IMR-90 (cell line): ENCODE data around the gene GZF1. TPM values are rescaled to one million over a fixed set of nuclear protein-coding genes. Genes with fewer than 3 reads are reported as not detected.

Source experiments
- ATAC-seq: fragments of 200-7000 bp; cut with Tn5 transposase; 2 replicates; pipeline ENCODE4 v1.9.1; 2020; ENCODE audit warnings: low read depth, mild to moderate bottlenecking, moderate library complexity
- BruUV-seq: library from RNA; stranded (reverse); fragments of 400-500 nt; replicated peaks from 2 replicates; lab custom pipeline; 2021; lab: Mats Ljungman, UMichigan
- CTCF ChIA-PET: fragments of 300-600 bp; formaldehyde crosslinking; extraction: SDS; loops from one replicate; lab custom pipeline; 2021; ENCODE audit warnings: antibody characterized with exemption; lab: Yijun Ruan, JAX
- POLR2A ChIA-PET: fragments of 300-600 bp; sonication (Branson Sonifier 250); formaldehyde crosslinking; loops from one replicate; lab custom pipeline; 2022; ENCODE audit warnings: antibody characterized with exemption; ENCODE audit not compliant: unreplicated experiment; lab: Charles Lee
- DNase-seq: peaks from one replicate; pipeline ENCODE4 v3.0.0; 2013
- H2AFZ ChIP-seq: replicated peaks from 2 replicates; pipeline ENCODE3; 2013; ENCODE audit warnings: low read length, mild to moderate bottlenecking; ENCODE audit not compliant: poor library complexity
- H2AK5ac ChIP-seq: 2 replicates; pipeline ENCODE4 v1.6.1; 2013; ENCODE audit warnings: low read depth, low read length, inconsistent platforms
- H2AK9ac ChIP-seq: replicated peaks from 2 replicates; pipeline ENCODE3; 2013; ENCODE audit warnings: mild to moderate bottlenecking, low read depth, low read length, moderate library complexity; ENCODE audit not compliant: poor library complexity
- H2BK120ac ChIP-seq: 2 replicates; pipeline ENCODE4 v1.6.1; 2013; ENCODE audit warnings: low read depth, low read length, inconsistent platforms
- H2BK15ac ChIP-seq: 3 replicates; pipeline ENCODE4 v1.6.1; 2013; ENCODE audit warnings: low read depth, low read length, inconsistent platforms
- H2BK20ac ChIP-seq: 2 replicates; pipeline ENCODE4 v1.6.1; 2013; ENCODE audit warnings: low read depth, mild to moderate bottlenecking, inconsistent platforms, low read length, moderate library complexity
- H2BK5ac ChIP-seq: 2 replicates; pipeline ENCODE4 v1.6.1; 2013; ENCODE audit warnings: mild to moderate bottlenecking, low read depth, low read length, inconsistent platforms; ENCODE audit not compliant: poor library complexity, severe bottlenecking
- H3K14ac ChIP-seq: replicated peaks from 2 replicates; pipeline ENCODE4 v1.6.1; 2013; ENCODE audit warnings: low read depth, low read length, inconsistent platforms
- H3K18ac ChIP-seq: 2 replicates; pipeline ENCODE4 v1.6.1; 2013; ENCODE audit warnings: low read depth, low read length, control low read depth
- H3K23ac ChIP-seq: 2 replicates; pipeline ENCODE4 v1.6.1; 2013; ENCODE audit warnings: low read depth, low read length, inconsistent platforms
- H3K27ac ChIP-seq: 2 replicates; pipeline ENCODE4 v1.5.1; 2013; ENCODE audit warnings: mild to moderate bottlenecking, control low read depth, low read length; ENCODE audit not compliant: insufficient read depth
- H3K27me3 ChIP-seq: 2 replicates; pipeline ENCODE4 v1.6.1; 2013; ENCODE audit warnings: low read length; ENCODE audit not compliant: control insufficient read depth, insufficient read depth
- H3K36me3 ChIP-seq: 2 replicates; pipeline ENCODE4 v1.6.1; 2013; ENCODE audit warnings: low read length, mixed read lengths; ENCODE audit not compliant: control insufficient read depth, insufficient read depth
- H3K4ac ChIP-seq: 2 replicates; pipeline ENCODE4 v1.6.1; 2013; ENCODE audit warnings: low read depth, low read length, inconsistent platforms
- H3K4me1 ChIP-seq: 2 replicates; pipeline ENCODE4 v1.6.1; 2013; ENCODE audit warnings: low read length, mixed read lengths; ENCODE audit not compliant: control insufficient read depth, insufficient read depth
- H3K4me2 ChIP-seq: 2 replicates; pipeline ENCODE4 v1.6.1; 2013; ENCODE audit warnings: low read depth, mild to moderate bottlenecking, control low read depth, low read length, moderate library complexity
- H3K4me3 ChIP-seq: 2 replicates; pipeline ENCODE4 v1.5.1; 2013; ENCODE audit warnings: low read depth, mild to moderate bottlenecking, control low read depth, low read length, moderate library complexity; ENCODE audit not compliant: insufficient read depth
- H3K56ac ChIP-seq: 2 replicates; pipeline ENCODE4 v1.6.1; 2013; ENCODE audit warnings: low read length, inconsistent platforms; ENCODE audit not compliant: insufficient read depth; ENCODE audit errors: extremely low read depth
- H3K79me1 ChIP-seq, 2 experiments: 2 replicates each; pipeline ENCODE4 v1.6.1; 2013; ENCODE audit warnings: low read length in 2 of 2, inconsistent platforms in 1 of 2, low read depth in 1 of 2
- H3K9ac ChIP-seq: 2 replicates; pipeline ENCODE4 v1.6.1; 2013; ENCODE audit warnings: low read depth, low read length, control low read depth
- H3K9me1 ChIP-seq: 2 replicates; pipeline ENCODE4 v1.6.1; 2013; ENCODE audit warnings: low read length, inconsistent platforms; ENCODE audit not compliant: insufficient read depth
- H3K9me3 ChIP-seq: 2 replicates; pipeline ENCODE4 v1.6.1; 2013; ENCODE audit warnings: low read length; ENCODE audit not compliant: control insufficient read depth, insufficient read depth
- H4K20me1 ChIP-seq: 2 replicates; pipeline ENCODE4 v1.6.1; 2013; ENCODE audit warnings: low read length, inconsistent platforms; ENCODE audit not compliant: insufficient read depth
- H4K5ac ChIP-seq: 2 replicates; pipeline ENCODE4 v1.6.1; 2013; ENCODE audit warnings: mild to moderate bottlenecking, low read depth, low read length, control low read depth
- H4K8ac ChIP-seq, 2 experiments: 2 replicates each; pipeline ENCODE4 v1.6.1; 2013; ENCODE audit warnings: low read depth in 2 of 2, low read length in 2 of 2, control low read depth in 1 of 2, inconsistent platforms in 1 of 2
- H4K91ac ChIP-seq: 2 replicates; pipeline ENCODE4 v1.6.1; 2013; ENCODE audit warnings: low read depth, low read length, inconsistent platforms; ENCODE audit not compliant: insufficient read depth
- CEBPB ChIP-seq: IDR thresholded peaks from 2 replicates; pipeline ENCODE4 v1.6.1; 2012; ENCODE audit warnings: low read depth, low read length, improper control_type of control experiment
- CTCF ChIP-seq: conservative IDR thresholded peaks from 2 replicates; pipeline ENCODE4 v1.5.1; 2012; ENCODE audit warnings: mild to moderate bottlenecking, low read depth, low read length, improper control_type of control experiment
- FOS ChIP-seq: fragments of 150-350 bp; IDR thresholded peaks from 2 replicates; pipeline ENCODE4 v1.6.1; 2016; ENCODE audit warnings: low read depth, low read length
- MAZ ChIP-seq: IDR thresholded peaks from 2 replicates; pipeline ENCODE4 v1.6.1; 2012; ENCODE audit warnings: low read depth, mild to moderate bottlenecking, low read length, improper control_type of control experiment, moderate library complexity, borderline replicate concordance
- NFE2L2 ChIP-seq: fragments of 150-350 bp; IDR thresholded peaks from 2 replicates; pipeline ENCODE4 v1.6.1; 2016; ENCODE audit warnings: low read depth, mild to moderate bottlenecking, low read length
- POLR2A ChIP-seq: IDR thresholded peaks from 2 replicates; pipeline ENCODE4 v1.6.1; 2012; ENCODE audit warnings: mild to moderate bottlenecking, low read depth, low read length
- WGBS, 2 experiments: methylation state at CpG; one replicate each; pipeline versions ENCODE4 v1.1.5 to v1.1.7; 2013; ENCODE audit warnings: missing lambda C conversion rate in 2 of 2; ENCODE audit not compliant: insufficient read length in 1 of 2; ENCODE audit errors: extremely low coverage in 2 of 2; 5-methylcytosine and 5-hydroxymethylcytosine counted together
- dilution Hi-C: fragments of 300-500 bp; cut with HindIII; formaldehyde crosslinking; loops from one replicate; pipeline ENCODE4 v1.14.3; 2018; ENCODE audit warnings: low sequenced_read_pairs; ENCODE audit not compliant: unreplicated experiment
- in situ Hi-C: fragments of 300-500 bp; cut with MboI; formaldehyde crosslinking; loops from 3 replicates; pipeline ENCODE4 v1.14.3; 2019; ENCODE audit warnings: low sequenced_read_pairs, inconsistent platforms, mixed read lengths
- intact Hi-C: fragments of 100-400 bp; cut with micrococcal nuclease; formaldehyde crosslinking; loops from 2 replicates; pipeline ENCODE4 v1.10.0; 2022
- polyA plus RNA-seq, 3 experiments: library from polyadenylated mRNA; depleted of rRNA; stranded (reverse); fragments of >200 nt; gene quantifications; 2 replicates each; pipeline ENCODE4 v1.2.3, GENCODE V29; 2012; ENCODE audit warnings: low replicate concordance in 1 of 3
- total RNA-seq: library from RNA; depleted of rRNA; stranded (reverse); fragments of >200 nt; gene quantifications from 2 replicates; pipeline ENCODE4 v1.2.3, GENCODE V29; 2012
- TF ChIP-seq, protein P1 (sequence below): fragments of 150-350 bp; IDR thresholded peaks from 2 replicates; pipeline ENCODE4 v1.6.1; 2017; ENCODE audit warnings: mild to moderate bottlenecking, antibody characterized with exemption, low read length, low read depth
- TF ChIP-seq, protein P2 (sequence below): fragments of 150-350 bp; IDR thresholded peaks from 2 replicates; pipeline ENCODE4 v1.6.1; 2016; ENCODE audit warnings: low read depth, mild to moderate bottlenecking, low read length, moderate library complexity, borderline replicate concordance

Gene GZF1
- total and polyA plus RNA-seq, 2 of the 4 experiments (the other 2 are of a cell fraction) = 23.7 to 24.7 TPM

DNA sequence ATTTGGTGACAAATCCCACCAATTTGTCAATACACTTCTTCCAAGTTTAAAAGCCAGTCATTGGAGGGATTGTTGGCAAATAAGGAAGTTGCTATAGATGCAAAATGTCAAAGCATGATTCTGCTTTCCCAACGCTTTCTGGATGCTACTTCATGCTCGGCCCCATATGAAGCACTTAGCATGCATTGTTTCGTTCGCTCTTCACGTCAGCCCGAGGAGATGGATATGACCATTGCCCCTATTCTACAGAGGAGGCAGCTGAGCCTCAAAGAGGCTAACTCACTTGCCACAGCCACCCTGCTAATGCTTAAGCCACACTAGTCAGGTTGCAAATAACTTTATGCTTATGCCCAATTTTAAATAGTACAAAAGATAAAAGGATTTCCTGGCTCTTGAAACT is 14.2 kb upstream of the GZF1 start:
- H4K91ac ChIP-seq = no peak overlapping the region
- BruUV-seq = no TSS peak

More for the DNA sequence above, 14.2 kb upstream of the GZF1 start:
- Histone ChIP-seq H3K9me1 (no peaks in the 10 kb centered on the region; the same call in 1 of the 2 replicates), H4K20me1 (peaks cover 13% of the 10 kb centered on the region), H3K4me3 (no peak overlapping the region), H3K4ac (no peak overlapping the region), H3K14ac (no peak overlapping the region), H3K27me3 (peaks cover 2% of the 10 kb centered on the region; the same call in 1 of the 2 replicates), H2BK15ac (no peak overlapping the region), H3K23ac (no peak overlapping the region), H3K56ac (no peak overlapping the region), H3K9ac (no peak overlapping the region), H2BK20ac (no peak overlapping the region), H3K79me1 (peaks cover 0 to 17% of the 10 kb centered on the region in 2 experiments; a peak in 2 of 4 replicates), H2AK9ac (no peak overlapping the region), H2AFZ (no peak overlapping the region), H3K27ac (no peak overlapping the region), H3K4me2 (no peak overlapping the region), H3K18ac (no peak overlapping the region), H3K4me1 (peaks cover 5% of the 10 kb centered on the region), H4K8ac (no peak overlapping the region), H2AK5ac (no peak overlapping the region), H2BK120ac (no peak overlapping the region), H3K9me3 (no peaks in the 10 kb centered on the region), H4K5ac (no peak overlapping the region), H2BK5ac (no peak overlapping the region), H3K36me3 (no peaks in the 10 kb centered on the region)
- ChIA-PET POLR2A (no interaction called here), CTCF (no interaction called here)
- in situ Hi-C loops (loop anchor here (10.0 to 25.0 kb wide), 2 partner anchors 293 to 1010 kb away; no protein-coding TSS in a partner anchor), intact Hi-C loops (no loop called here), dilution Hi-C loops (no loop called here)
- ATAC-seq = no peak
- no peak for DNase-seq
- TF ChIP-seq, protein P1, sequence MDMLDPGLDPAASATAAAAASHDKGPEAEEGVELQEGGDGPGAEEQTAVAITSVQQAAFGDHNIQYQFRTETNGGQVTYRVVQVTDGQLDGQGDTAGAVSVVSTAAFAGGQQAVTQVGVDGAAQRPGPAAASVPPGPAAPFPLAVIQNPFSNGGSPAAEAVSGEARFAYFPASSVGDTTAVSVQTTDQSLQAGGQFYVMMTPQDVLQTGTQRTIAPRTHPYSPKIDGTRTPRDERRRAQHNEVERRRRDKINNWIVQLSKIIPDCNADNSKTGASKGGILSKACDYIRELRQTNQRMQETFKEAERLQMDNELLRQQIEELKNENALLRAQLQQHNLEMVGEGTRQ = no peak
- TF ChIP-seq CEBPB (no peak), CTCF (no peak), MAZ (no peak), NFE2L2 (no peak), FOS (no peak), POLR2A (no peak)
- TF ChIP-seq, protein P2, sequence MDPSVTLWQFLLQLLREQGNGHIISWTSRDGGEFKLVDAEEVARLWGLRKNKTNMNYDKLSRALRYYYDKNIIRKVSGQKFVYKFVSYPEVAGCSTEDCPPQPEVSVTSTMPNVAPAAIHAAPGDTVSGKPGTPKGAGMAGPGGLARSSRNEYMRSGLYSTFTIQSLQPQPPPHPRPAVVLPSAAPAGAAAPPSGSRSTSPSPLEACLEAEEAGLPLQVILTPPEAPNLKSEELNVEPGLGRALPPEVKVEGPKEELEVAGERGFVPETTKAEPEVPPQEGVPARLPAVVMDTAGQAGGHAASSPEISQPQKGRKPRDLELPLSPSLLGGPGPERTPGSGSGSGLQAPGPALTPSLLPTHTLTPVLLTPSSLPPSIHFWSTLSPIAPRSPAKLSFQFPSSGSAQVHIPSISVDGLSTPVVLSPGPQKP = no peak
- 92% methylated on average over 2 of the region's 6 CpGs; no CpG with 5 or more reads in 1 of the 2 experiments for WGBS, 2 experiments
